Measurements from ENCODE around the gene CCDC88B.

- TF ChIP-seq MAX (IDR thresholded peaks at IDR 0.05) (no peak), CTCF (IDR thresholded peaks at IDR 0.05; ENCODE audit: low read depth, low read length, missing input control) (no peak), RXRA (IDR thresholded peaks at IDR 0.05) (no peak), REST (IDR thresholded peaks at IDR 0.05) (no peak), SP1 (IDR thresholded peaks at IDR 0.05) (no peak), ATF3 (IDR thresholded peaks at IDR 0.05) (no peak), GABPA (IDR thresholded peaks at IDR 0.05 in 1 of 2, conservative IDR thresholded peaks at IDR 0.05 in 1 of 2) (no peak), TAF1 (conservative IDR thresholded peaks at IDR 0.05) (no peak), RAD21 (IDR thresholded peaks at IDR 0.05) (no peak), FOXA1 (IDR thresholded peaks at IDR 0.05) (no peak)
Measured at GRCh38 chr11:64333556-64333955, 6.4 kb upstream of the CCDC88B start.

Measured in liver (tissue), 3 donors.